NCI-H146 treated with DMSO at 0.1 percent for 48 hours (cell line): ENCODE data around the gene ACRBP.

Experiments
- DNase-seq: peaks from one replicate; lab custom pipeline; 2025; ENCODE audit not compliant: unreplicated experiment; lab: John Stamatoyannopoulos, UW

ACRBP gene

DNA sequence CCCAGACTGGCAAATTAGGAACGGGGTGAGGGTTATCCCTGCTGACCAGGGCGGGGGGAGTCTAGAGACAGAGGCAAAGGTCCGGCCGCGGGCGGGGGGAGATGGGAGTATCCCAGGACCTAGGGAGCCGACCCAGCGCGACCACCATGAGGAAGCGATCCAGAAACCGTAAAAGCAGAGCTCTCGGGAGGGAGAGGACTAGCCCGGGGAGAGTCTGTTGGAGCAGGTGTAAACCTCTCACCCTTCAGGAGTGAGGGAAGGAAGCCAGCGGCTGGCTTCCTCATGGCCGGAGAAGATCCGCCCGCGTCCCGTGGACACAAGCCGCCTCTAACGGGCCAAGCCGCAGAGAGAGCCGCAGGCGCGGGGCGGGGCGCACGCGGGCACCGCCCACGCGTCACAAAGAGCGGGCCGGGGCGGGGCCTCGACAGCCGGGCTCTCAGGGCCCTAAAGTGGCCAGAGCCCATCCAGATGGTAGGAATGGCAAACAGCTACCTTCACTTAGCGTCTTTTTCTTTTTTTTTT is at the start of gene ACRBP:
Gene ACRBP (minus strand): TSS at position 350 of the 522 bp plus-strand sequence. CDS start 66 bp downstream, at position 284.
- DNase-seq: peak; percentile 79

DNA sequence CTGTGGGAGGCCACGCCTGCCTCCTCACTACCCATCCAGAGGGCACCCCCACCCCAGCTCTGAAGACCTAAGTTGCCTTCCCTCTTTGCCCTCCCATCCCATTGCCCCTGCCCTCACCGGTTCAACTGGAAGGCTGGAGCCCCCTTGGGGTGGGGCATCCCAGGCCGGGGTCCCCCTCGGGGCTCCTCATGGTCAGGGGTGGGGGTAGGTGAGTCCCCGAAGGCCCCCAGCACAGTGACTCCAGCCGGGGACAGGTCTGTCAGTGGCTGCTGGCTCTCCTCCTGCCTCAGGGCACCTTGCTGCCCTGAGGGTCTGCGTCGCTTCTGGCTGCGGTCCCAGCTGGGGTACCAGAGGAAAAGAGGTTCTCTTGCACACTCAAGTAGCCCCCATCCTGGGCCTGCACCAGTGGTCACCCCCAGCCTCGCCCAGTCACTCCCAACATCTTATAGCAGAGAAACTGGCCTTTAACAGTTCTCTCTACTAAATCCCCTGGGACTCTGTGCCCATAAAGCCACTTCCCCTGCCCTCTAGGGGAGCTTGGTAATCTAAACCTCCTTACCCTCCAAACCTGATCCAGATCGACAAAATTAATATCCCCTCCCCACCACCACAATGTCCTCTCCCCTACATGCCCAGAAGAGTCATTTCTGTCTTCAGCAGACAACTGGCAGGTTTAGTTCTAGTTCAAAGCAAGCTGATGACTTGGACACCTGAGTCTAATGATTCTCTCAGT is 48.2 kb upstream of the ACRBP start:
- DNase-seq: no peak

- no peak for DNase-seq
Measured at GRCh38 chr12:6694701-6695100, 47.5 kb upstream of the ACRBP start.

- DNase-seq: no peak
Measured at GRCh38 chr12:6693832-6694355, 46.7 kb upstream of the ACRBP start.

DNA sequence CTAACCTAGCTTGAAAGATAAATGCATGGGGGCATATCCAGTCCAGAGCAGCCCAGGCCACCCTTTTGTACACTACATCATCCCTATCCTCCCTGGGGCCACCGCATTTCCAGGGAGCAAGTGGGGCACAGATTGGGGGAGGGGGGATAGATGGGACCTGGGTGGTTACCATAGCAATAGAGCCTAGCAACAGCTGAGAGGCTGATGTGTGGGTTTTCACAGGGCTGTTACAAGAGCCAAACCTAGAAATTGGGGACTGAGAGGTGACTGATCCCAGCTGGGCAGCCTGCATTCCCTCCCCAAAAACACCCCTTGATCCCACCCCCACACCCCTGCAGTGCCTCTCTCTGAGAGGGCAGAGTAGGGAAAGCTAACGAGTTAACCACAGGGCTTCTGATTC is 45.7 kb upstream of the ACRBP start:
- no peak for DNase-seq

- no peak for DNase-seq
Measured at GRCh38 chr12:6691473-6691872, 44.2 kb upstream of the ACRBP start.

- peak; percentile 100 for DNase-seq
Measured at GRCh38 chr12:6688999-6689882, 42.0 kb upstream of the ACRBP start, which contains the start of gene ZNF384. Gene ZNF384 (minus strand): TSS chr12:6689375. CDS start chr12:6679520, 9,855 bp downstream.

DNA sequence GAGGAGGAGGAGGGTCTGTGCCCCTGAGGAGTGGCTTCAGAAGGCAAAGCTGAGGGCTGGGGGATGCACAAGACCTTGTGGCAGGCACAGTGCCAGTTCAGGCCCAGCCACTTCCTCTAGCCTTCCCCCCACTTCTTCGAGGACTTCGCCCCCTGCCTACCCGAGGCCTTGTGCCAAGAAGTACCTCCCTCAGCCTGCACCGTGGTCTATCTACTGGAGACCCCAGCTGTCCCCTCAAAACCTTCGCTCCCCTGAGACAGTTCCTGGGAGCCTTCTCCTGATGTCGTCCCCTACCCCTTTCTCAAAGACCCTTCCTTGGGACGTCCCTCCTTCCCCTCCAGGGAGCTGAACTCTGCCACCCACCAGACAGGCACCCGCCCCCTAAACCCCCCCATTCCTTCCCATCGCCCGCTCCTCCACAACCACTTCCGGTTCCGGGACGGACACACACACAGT is 41.3 kb upstream of the ACRBP start:
- DNase-seq: no peak

- DNase-seq: no peak
Measured at GRCh38 chr12:6685814-6686213, 38.6 kb upstream of the ACRBP start.

GRCh38 chr12:6684609-6685008 is 37.4 kb upstream of the ACRBP start:
- DNase-seq: peak; percentile 65

DNA sequence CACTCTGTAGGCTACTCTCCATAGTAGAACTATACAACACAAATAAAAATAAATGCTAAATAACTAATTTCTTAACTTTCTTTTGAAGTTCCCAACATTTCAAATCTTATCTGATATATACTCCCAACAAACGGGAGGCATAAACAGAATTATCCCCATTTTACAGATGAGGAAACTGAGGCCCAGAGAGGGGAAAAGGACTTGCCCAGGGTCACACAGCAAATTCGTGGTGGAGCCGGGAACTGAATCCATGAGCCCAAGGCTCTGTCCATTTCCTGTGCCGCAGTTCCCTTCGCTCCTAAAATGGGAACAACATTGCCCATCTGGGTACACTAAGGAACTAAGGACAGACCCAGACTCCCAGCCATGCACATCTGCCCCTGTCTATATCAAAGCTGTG is 29.7 kb upstream of the ACRBP start:
- no peak for DNase-seq

DNA sequence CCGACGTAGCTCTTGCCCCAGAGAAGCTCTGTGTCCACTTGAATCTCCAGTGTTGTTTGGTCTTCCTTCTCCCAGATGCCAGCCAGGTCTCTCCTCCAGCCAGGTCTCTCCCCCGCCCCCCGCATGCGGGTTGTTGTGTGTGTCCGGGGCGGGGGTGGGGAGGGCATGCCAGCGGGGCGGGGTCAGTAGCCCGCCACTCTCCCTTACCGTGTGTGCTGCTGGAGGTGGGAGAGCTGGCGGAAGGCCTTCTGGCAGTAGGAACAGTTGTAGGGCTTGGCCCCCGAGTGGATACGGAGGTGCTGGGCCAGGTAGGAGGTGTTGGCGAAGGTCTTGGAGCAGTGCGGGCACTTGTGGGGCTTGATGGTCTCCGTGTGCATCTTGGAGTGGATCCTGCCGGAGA is 24.9 kb upstream of the ACRBP start:
- no peak for DNase-seq

GRCh38 chr12:6667559-6668210 is 20.5 kb upstream of the ACRBP start:
- no peak for DNase-seq

DNA sequence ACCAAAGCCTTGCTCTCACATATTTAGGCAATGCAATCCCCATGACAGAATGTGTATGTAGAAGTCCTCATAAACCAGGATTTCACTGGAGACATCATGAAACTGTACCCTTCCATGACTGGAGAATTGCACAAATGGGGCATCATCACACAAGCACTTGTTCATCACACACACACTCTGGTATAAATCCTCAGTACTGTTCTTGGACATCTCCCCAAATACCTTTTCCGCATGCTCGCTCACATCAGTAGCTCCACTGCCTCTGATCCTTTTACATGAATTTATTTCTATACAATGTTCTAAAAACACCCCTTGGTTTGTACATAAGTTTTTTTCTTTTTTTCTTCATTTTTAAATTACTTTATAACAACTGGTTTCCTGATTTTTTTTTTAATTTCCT is 19.0 kb upstream of the ACRBP start:
- no peak for DNase-seq

- no peak for DNase-seq
Measured at GRCh38 chr12:6664902-6665301, 17.7 kb upstream of the ACRBP start.

DNA sequence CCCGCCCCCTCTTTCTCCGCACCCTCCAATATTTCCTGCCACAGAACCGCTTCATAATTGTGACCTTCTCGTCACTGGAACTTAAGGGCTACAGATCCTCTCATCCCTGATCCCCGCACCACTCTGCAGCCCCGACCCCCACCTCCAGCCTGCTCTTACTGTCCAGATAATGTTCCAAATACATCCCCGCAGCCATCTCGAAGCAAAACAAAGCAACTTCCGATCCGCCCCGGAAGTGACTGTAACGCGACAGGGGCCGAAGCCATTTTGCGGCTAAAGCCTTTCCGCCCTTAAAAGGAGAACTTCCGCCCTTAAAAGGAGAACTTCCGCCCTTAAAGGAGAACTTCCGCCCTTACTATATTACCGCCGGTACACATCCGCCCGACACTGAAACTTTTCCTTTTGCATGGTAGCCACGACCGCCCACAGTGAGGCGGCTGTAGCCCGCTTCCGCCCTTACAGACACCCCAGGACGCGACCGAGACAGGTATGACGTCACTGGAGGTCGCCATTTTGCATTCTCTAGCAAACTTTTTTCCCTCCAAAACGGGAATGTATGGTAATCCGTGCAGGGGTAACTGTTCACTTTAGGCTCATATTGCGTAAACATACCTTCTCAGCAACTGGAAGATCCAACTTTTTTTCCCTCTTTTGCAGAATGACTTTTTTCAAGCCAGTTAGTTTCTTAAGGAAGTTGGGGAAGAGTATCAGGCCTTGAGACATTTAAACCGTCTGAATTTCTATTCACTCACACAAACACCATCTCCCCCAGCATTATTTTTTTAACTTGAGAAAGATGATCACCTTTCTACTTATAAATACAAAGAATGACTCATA is 15.9 kb upstream of the ACRBP start, which contains the start of gene ING4:
Gene ING4 (minus strand): TSS at position 214 of the 837 bp plus-strand sequence. CDS start 18 bp downstream, at position 196.
- DNase-seq: peak; percentile 100

DNA sequence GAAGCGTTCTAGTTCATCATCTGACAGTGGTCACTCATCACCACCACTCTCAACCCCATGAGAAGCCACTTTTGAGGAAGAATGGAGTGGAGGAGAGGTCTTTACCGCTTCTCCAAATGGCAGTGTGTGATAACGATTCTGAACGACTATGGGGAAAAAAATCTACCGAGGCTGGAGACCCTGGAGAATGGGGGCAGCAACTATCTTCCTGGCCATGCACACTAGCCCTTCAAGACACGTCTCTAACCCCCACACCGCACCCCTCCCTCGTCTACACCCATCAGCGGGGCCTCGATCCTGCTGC is 15.3 kb upstream of the ACRBP start:
- no peak for DNase-seq

DNA sequence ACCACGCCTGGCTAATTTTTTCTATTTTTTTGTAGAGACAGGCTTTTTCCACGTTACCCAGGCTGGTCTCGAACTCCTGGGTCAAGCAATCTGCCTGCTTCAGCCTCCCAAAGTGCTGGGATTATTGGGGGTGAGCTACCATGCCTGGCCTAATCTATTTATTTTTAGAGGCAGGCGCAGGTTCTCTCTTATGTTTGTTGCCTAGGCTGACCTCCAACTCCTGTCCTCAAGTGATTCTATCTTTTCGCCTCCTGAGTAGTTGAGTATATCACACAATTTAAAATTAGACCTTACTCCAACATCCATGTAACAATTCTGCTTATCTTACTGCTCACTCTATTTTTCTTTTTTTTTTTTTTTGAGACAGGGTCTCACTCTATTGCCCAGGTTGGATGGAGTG is 6.8 kb upstream of the ACRBP start:
- no peak for DNase-seq

DNA sequence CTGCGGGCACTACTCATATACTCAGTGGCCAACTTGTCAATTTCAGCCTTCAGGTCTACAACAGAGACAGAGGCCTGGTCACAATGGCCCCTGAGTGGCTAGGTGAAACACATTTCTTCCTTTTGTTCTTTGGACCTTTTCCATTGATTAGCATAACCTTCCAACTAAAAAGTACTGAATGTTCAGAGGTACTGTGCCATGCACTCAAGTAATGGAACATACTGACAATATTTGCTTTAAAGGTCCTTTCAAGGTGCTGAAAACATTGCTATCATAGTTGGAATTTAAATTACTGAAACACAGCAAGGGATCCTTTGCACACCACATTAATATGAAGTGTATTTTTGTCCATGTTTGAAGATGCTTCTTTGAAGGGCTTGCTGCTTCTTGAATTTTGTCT is 6.1 kb upstream of the ACRBP start:
- DNase-seq: no peak

GRCh38 chr12:6652391-6652790 is 5.2 kb upstream of the ACRBP start:
- DNase-seq: no peak
